MM.1S (cell line): Measurements from ENCODE around the gene LARGE1.

Source experiments
- CTCF ChIP-seq: fragments of 300-600 bp; sonication (generic); IDR thresholded peaks from 2 replicates; pipeline ENCODE4 v1.5.1; 2016; ENCODE audit warnings: antibody characterized with exemption, low read length, mixed read lengths
- EZH2 ChIP-seq: fragments of 300-600 bp; sonication (generic); optimal IDR thresholded peaks from 2 replicates; pipeline ENCODE3; 2017; ENCODE audit warnings: low read depth, mild to moderate bottlenecking, antibody characterized with exemption, low read length, mixed read lengths

GRCh38 chr22:33875316-33875715 is 45.0 kb downstream of the LARGE1 start:
- TF ChIP-seq CTCF (no peak), EZH2 (no peak)
